Body of pancreas (tissue), 4 donors: ENCODE results near the gene HOXC10.

Experiments used
- POLR2A ChIP-seq, 3 donors: fragments of 450-650 bp; IDR thresholded peaks; one replicate each; pipeline ENCODE4 v1.6.1; 2016; ENCODE audit warnings: antibody characterized with exemption in 3 of 3, mild to moderate bottlenecking in 2 of 3
- TF ChIP-seq, protein P1 (sequence below), 7 experiments: fragments of 450-650 bp in 4 of 7; fragments of 200-600 bp in 3 of 7; sonication (generic) in 3 of 7; IDR thresholded peaks; one replicate each; pipeline ENCODE4 v1.5.1; 2016 to 2019; ENCODE audit warnings: antibody characterized with exemption in 7 of 7

GRCh38 chr12:54038871-54039414 is 54.0 kb downstream of the HOXC10 start:
- TF ChIP-seq, protein P1, sequence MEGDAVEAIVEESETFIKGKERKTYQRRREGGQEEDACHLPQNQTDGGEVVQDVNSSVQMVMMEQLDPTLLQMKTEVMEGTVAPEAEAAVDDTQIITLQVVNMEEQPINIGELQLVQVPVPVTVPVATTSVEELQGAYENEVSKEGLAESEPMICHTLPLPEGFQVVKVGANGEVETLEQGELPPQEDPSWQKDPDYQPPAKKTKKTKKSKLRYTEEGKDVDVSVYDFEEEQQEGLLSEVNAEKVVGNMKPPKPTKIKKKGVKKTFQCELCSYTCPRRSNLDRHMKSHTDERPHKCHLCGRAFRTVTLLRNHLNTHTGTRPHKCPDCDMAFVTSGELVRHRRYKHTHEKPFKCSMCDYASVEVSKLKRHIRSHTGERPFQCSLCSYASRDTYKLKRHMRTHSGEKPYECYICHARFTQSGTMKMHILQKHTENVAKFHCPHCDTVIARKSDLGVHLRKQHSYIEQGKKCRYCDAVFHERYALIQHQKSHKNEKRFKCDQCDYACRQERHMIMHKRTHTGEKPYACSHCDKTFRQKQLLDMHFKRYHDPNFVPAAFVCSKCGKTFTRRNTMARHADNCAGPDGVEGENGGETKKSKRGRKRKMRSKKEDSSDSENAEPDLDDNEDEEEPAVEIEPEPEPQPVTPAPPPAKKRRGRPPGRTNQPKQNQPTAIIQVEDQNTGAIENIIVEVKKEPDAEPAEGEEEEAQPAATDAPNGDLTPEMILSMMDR (IDR thresholded peaks at IDR 0.05) = no peak
- TF ChIP-seq POLR2A (IDR thresholded peaks at IDR 0.05) = no peak
